Cerebellar cortex (tissue), 1 donor: ENCODE measurements around the gene PTPRN2.
"Not testable (repeated sequence)": the region's sequence is repeated elsewhere in the genome, so short reads cannot be mapped to it uniquely, and the experiment has no call there.

Experiments used
- DNase-seq: peaks from one replicate; pipeline ENCODE4 v3.0.0-alpha.2; 2015; ENCODE audit warnings: low spot score

PTPRN2 gene

GRCh38 chr7:158301207-158301606, 286.4 kb downstream of the PTPRN2 start:
- no peak for DNase-seq

- DNase-seq, result no peak
These were observed 287.2 kb downstream of the PTPRN2 start for GRCh38 chr7:158300427-158300826.

- DNase-seq, result no peak
These were observed 288.0 kb downstream of the PTPRN2 start for GRCh38 chr7:158299607-158300006.

GRCh38 chr7:158296798-158297104, 290.9 kb downstream of the PTPRN2 start:
- peak; percentile 28 for DNase-seq

- peak; percentile 48 for DNase-seq
These were observed 291.4 kb downstream of the PTPRN2 start for GRCh38 chr7:158295966-158296797.

GRCh38 chr7:158294468-158295215, 293.0 kb downstream of the PTPRN2 start:
- not testable (repeated sequence) for DNase-seq

GRCh38 chr7:158292948-158293347, 294.7 kb downstream of the PTPRN2 start:
- DNase-seq, result no peak

- DNase-seq, result no peak
These were observed 295.6 kb downstream of the PTPRN2 start for GRCh38 chr7:158291998-158292397.

- no peak for DNase-seq
These were observed 297.7 kb downstream of the PTPRN2 start for GRCh38 chr7:158289761-158290523.

GRCh38 chr7:158289231-158289630, 298.4 kb downstream of the PTPRN2 start:
- DNase-seq, result no peak

GRCh38 chr7:158286210-158286609, 301.4 kb downstream of the PTPRN2 start:
- DNase-seq, result no peak

GRCh38 chr7:158285383-158285770, 302.2 kb downstream of the PTPRN2 start:
- no peak for DNase-seq

- DNase-seq, result no peak
These were observed 302.8 kb downstream of the PTPRN2 start for GRCh38 chr7:158284617-158285382.

- DNase-seq, result peak; percentile 25
These were observed 303.5 kb downstream of the PTPRN2 start for GRCh38 chr7:158284121-158284520.

GRCh38 chr7:158283016-158283974, 304.3 kb downstream of the PTPRN2 start:
- no peak for DNase-seq

GRCh38 chr7:158282461-158283001, 305.1 kb downstream of the PTPRN2 start:
- DNase-seq, result no peak

- DNase-seq, result no peak
These were observed 306.2 kb downstream of the PTPRN2 start for GRCh38 chr7:158281441-158281840.

- no peak for DNase-seq
These were observed 307.0 kb downstream of the PTPRN2 start for GRCh38 chr7:158280448-158281144.

- DNase-seq, result no peak
These were observed 307.8 kb downstream of the PTPRN2 start for GRCh38 chr7:158279539-158280447.
